ACC112 (cell line): Measurements from ENCODE around the gene SMAP2.

Experiments
- H2AFZ ChIP-seq: fragments of 200-600 bp; sonication (generic); one replicate; pipeline ENCODE4 v1.6.0; 2017; ENCODE audit warnings: antibody characterized with exemption, low read length; ENCODE audit not compliant: unreplicated experiment
- H3K27ac ChIP-seq: fragments of 200-600 bp; sonication (generic); 2 replicates; pipeline ENCODE4 v1.5.1; 2014; ENCODE audit warnings: low read depth, mild to moderate bottlenecking, antibody characterized with exemption, low read length, moderate library complexity
- H3K27me3 ChIP-seq: fragments of 200-600 bp; sonication (generic); 2 replicates; pipeline ENCODE4 v1.6.1; 2014; ENCODE audit warnings: mild to moderate bottlenecking, antibody characterized with exemption, low read length, moderate library complexity, mixed read lengths; ENCODE audit not compliant: insufficient read depth
- H3K36me3 ChIP-seq: fragments of 200-600 bp; sonication (generic); 2 replicates; pipeline ENCODE4 v1.6.1; 2016; ENCODE audit warnings: mild to moderate bottlenecking, antibody characterized with exemption, low read length, moderate library complexity, mixed read lengths; ENCODE audit not compliant: insufficient read depth
- H3K4me1 ChIP-seq: fragments of 200-600 bp; sonication (generic); one replicate; pipeline ENCODE4 v1.6.1; 2016; ENCODE audit warnings: low read length, mixed read lengths; ENCODE audit not compliant: insufficient read depth, unreplicated experiment, control insufficient read depth
- H3K4me3 ChIP-seq: fragments of 200-600 bp; sonication (generic); 2 replicates; pipeline ENCODE4 v1.5.1; 2014; ENCODE audit warnings: mild to moderate bottlenecking, low read depth, low read length
- H3K79me2 ChIP-seq: fragments of 200-600 bp; sonication (generic); one replicate; pipeline ENCODE4 v1.6.0; 2016; ENCODE audit warnings: low read length; ENCODE audit not compliant: control insufficient read depth, unreplicated experiment, insufficient read depth

Gene SMAP2

GRCh38 chr1:40371707-40372258, 1.7 kb upstream of the SMAP2 start:
- Histone ChIP-seq H3K79me2 (peaks cover 24% of the 10 kb centered on the region), H3K4me1 (peaks cover 17% of the 10 kb centered on the region), H3K36me3 (no peaks in the 10 kb centered on the region), H2AFZ (no peak overlapping the region), H3K27me3 (peaks cover 9% of the 10 kb centered on the region), H3K4me3 (no peak overlapping the region), H3K27ac (no peak overlapping the region)

- H3K4me3 ChIP-seq, result peak overlapping the region; percentile 97
- no peak overlapping the region for H2AFZ ChIP-seq
- peaks cover 34% of the 10 kb centered on the region for H3K79me2 ChIP-seq
Measured at GRCh38 chr1:40372658-40373322, 737 bp upstream of the SMAP2 start.

GRCh38 chr1:40377512-40377911, 4.0 kb downstream of the SMAP2 start:
- Histone ChIP-seq H3K36me3 (no peaks in the 10 kb centered on the region), H2AFZ (no peak overlapping the region), H3K27me3 (no peaks in the 10 kb centered on the region), H3K4me1 (peaks cover 55% of the 10 kb centered on the region), H3K79me2 (peaks cover 78% of the 10 kb centered on the region), H3K27ac (no peak overlapping the region), H3K4me3 (no peak overlapping the region)

More at GRCh38 chr1:40372658-40373322, 737 bp upstream of the SMAP2 start:
- Histone ChIP-seq H3K27ac (no peak overlapping the region), H3K4me1 (peaks cover 24% of the 10 kb centered on the region), H3K27me3 (peaks cover 9% of the 10 kb centered on the region), H3K36me3 (no peaks in the 10 kb centered on the region)

GRCh38 chr1:40379785-40380452, 6.4 kb downstream of the SMAP2 start:
- peak overlapping the region; percentile 21; the same call in 1 of the 2 replicates for H3K4me3 ChIP-seq

GRCh38 chr1:40380817-40381216, 7.3 kb downstream of the SMAP2 start:
- peak overlapping the region; percentile 67 for H3K27ac ChIP-seq
- H2AFZ ChIP-seq, result no peak overlapping the region
- peaks cover 71% of the 10 kb centered on the region for H3K4me1 ChIP-seq
- no peaks in the 10 kb centered on the region for H3K36me3 ChIP-seq
- H3K4me3 ChIP-seq, result no peak overlapping the region
- H3K27me3 ChIP-seq, result no peaks in the 10 kb centered on the region
- H3K79me2 ChIP-seq, result peaks cover 93% of the 10 kb centered on the region

More at GRCh38 chr1:40379785-40380452, 6.4 kb downstream of the SMAP2 start:
- Histone ChIP-seq H3K27me3 (no peaks in the 10 kb centered on the region), H3K4me1 (peaks cover 75% of the 10 kb centered on the region), H3K36me3 (no peaks in the 10 kb centered on the region), H3K27ac (peak overlapping the region; percentile 67), H2AFZ (no peak overlapping the region), H3K79me2 (peaks cover 90% of the 10 kb centered on the region)

GRCh38 chr1:40381268-40382107, 8.0 kb downstream of the SMAP2 start:
- H3K27me3 ChIP-seq, result no peaks in the 10 kb centered on the region
- H2AFZ ChIP-seq, result no peak overlapping the region
- H3K36me3 ChIP-seq, result no peaks in the 10 kb centered on the region
- H3K4me1 ChIP-seq, result peaks cover 72% of the 10 kb centered on the region
- H3K4me3 ChIP-seq, result no peak overlapping the region; the same call in 1 of the 2 replicates
- peaks cover 94% of the 10 kb centered on the region for H3K79me2 ChIP-seq
- H3K27ac ChIP-seq, result peak overlapping the region; percentile 67

GRCh38 chr1:40382108-40382460, 8.6 kb downstream of the SMAP2 start:
- H3K36me3 ChIP-seq, result no peaks in the 10 kb centered on the region
- no peak overlapping the region for H2AFZ ChIP-seq
- no peaks in the 10 kb centered on the region for H3K27me3 ChIP-seq
- peak overlapping the region; percentile 95 for H3K27ac ChIP-seq
- H3K79me2 ChIP-seq, result peaks cover 92% of the 10 kb centered on the region
- H3K4me1 ChIP-seq, result peaks cover 70% of the 10 kb centered on the region
- H3K4me3 ChIP-seq, result no peak overlapping the region

- Histone ChIP-seq H3K4me1 (peaks cover 65% of the 10 kb centered on the region), H3K79me2 (peaks cover 87% of the 10 kb centered on the region), H3K27me3 (no peaks in the 10 kb centered on the region), H3K4me3 (no peak overlapping the region; the same call in 1 of the 2 replicates), H2AFZ (no peak overlapping the region), H3K27ac (peak overlapping the region; percentile 95), H3K36me3 (no peaks in the 10 kb centered on the region)
Measured at GRCh38 chr1:40382601-40383000, 9.1 kb downstream of the SMAP2 start.

GRCh38 chr1:40383095-40383487, 9.6 kb downstream of the SMAP2 start:
- Histone ChIP-seq H3K4me3 (peak overlapping the region; percentile 57), H3K36me3 (no peaks in the 10 kb centered on the region), H3K79me2 (peaks cover 82% of the 10 kb centered on the region), H3K4me1 (peaks cover 64% of the 10 kb centered on the region), H2AFZ (peak overlapping the region; percentile 58), H3K27ac (peak overlapping the region; percentile 95), H3K27me3 (no peaks in the 10 kb centered on the region)
